GM12878 (cell line): ENCODE data around the gene AP1M2. TPM values are rescaled to one million over a fixed set of nuclear protein-coding genes. Genes with fewer than 3 reads are reported as not detected.
A peak's percentile ranks its signal among the peaks of the same experiment; 100 is the strongest.

Source experiments
- ATF7 ChIP-seq: fragments of 450-650 bp; IDR thresholded peaks from 2 replicates; pipeline ENCODE4 v1.6.1; 2016; ENCODE audit warnings: low read depth, mild to moderate bottlenecking
- CBFB ChIP-seq: IDR thresholded peaks from 2 replicates; pipeline ENCODE4 v1.6.1; 2016; ENCODE audit warnings: antibody characterized with exemption, low read depth
- CBX3 ChIP-seq: fragments of 200-600 bp; sonication (generic); IDR thresholded peaks from 2 replicates; pipeline ENCODE4 v1.6.1; 2016; ENCODE audit warnings: low read depth, borderline replicate concordance
- FOXK2 ChIP-seq: fragments of 450-650 bp; IDR thresholded peaks from 2 replicates; pipeline ENCODE4 v1.6.1; 2017; ENCODE audit warnings: mild to moderate bottlenecking, moderate library complexity
- GATAD2B ChIP-seq: fragments of 450-650 bp; conservative IDR thresholded peaks from 2 replicates; pipeline ENCODE4 v1.6.1; 2017; ENCODE audit warnings: low read depth, mild to moderate bottlenecking, moderate library complexity
- MTA2 ChIP-seq: fragments of 450-650 bp; IDR thresholded peaks from 2 replicates; pipeline ENCODE4 v1.6.1; 2016; ENCODE audit warnings: low read depth, mild to moderate bottlenecking, moderate library complexity
- MTA3 ChIP-seq: IDR thresholded peaks from 2 replicates; pipeline ENCODE4 v1.6.1; 2012; ENCODE audit warnings: low read length, inconsistent platforms, borderline replicate concordance
- RBBP5 ChIP-seq: fragments of 200-600 bp; sonication (generic); conservative IDR thresholded peaks from 2 replicates; pipeline ENCODE4 v1.6.1; 2016
- RFX5 ChIP-seq: IDR thresholded peaks from 2 replicates; pipeline ENCODE4 v1.6.1; 2011; ENCODE audit warnings: low read depth, low read length, improper control_type of control experiment
- SIN3A ChIP-seq: IDR thresholded peaks from 2 replicates; pipeline ENCODE4 v1.6.1; 2012; ENCODE audit warnings: low read depth, low read length, improper control_type of control experiment
- SRF ChIP-seq, 2 experiments: IDR thresholded peaks; 2 replicates each; pipeline ENCODE4 v1.6.1; 2011; ENCODE audit warnings: low read depth in 2 of 2, low read length in 2 of 2, mild to moderate bottlenecking in 1 of 2, moderate library complexity in 1 of 2
- TBL1XR1 ChIP-seq: IDR thresholded peaks from 2 replicates; pipeline ENCODE4 v1.6.1; 2012; ENCODE audit warnings: low read depth, low read length, improper control_type of control experiment
- ZNF384 ChIP-seq: IDR thresholded peaks from 2 replicates; pipeline ENCODE4 v1.6.1; 2012; ENCODE audit warnings: low read depth, mild to moderate bottlenecking, low read length, improper control_type of control experiment, borderline replicate concordance
- polyA plus RNA-seq, 11 experiments: library from polyadenylated mRNA; depleted of rRNA in 4 of 11; unstranded in 6 of 11; stranded (reverse) in 5 of 11; fragments of >200 nt; fragmentation: Nextera tagmentation in 4 of 11; fragmentation: Illumina TruSeq in 1 of 11; extraction: Ambion mirVana in 4 of 11; extraction: Trizol in 1 of 11; gene quantifications; 1 replicate in 1 of 11; 2 replicates in 10 of 11; pipeline versions ENCODE4 v1.2.1 to v1.2.3, GENCODE V29; 2011 to 2016; ENCODE audit warnings: inconsistent platforms in 2 of 11, missing spikeins in 2 of 11, low read depth in 1 of 11
- total RNA-seq, 4 experiments: library from RNA; depleted of rRNA in 3 of 4; stranded (reverse); fragments of >200 nt in 3 of 4; fragmentation: Illumina TruSeq in 1 of 4; extraction: Trizol in 1 of 4; gene quantifications; 2 replicates each; pipeline versions ENCODE4 v1.2.1 to v1.2.3, GENCODE V29; 2013 to 2021
- TF ChIP-seq, protein P1 (sequence below): IDR thresholded peaks from 2 replicates; pipeline ENCODE4 v1.6.1; 2012; ENCODE audit warnings: improper control_type of control experiment, low read depth, low read length; ENCODE audit not compliant: insufficient replicate concordance
- TF ChIP-seq, protein P2 (sequence below): fragments of 450-650 bp; IDR thresholded peaks from 2 replicates; pipeline ENCODE4 v1.6.1; 2017; ENCODE audit warnings: mild to moderate bottlenecking, moderate library complexity
- TF ChIP-seq, protein P3 (sequence below): fragments of 450-650 bp; formaldehyde crosslinking; IDR thresholded peaks from 2 replicates; pipeline ENCODE4 v1.5.0; 2022; ENCODE audit warnings: mild to moderate bottlenecking, missing genetic modification characterization
- TF ChIP-seq, protein P4 (sequence below): fragments of 150-350 bp; IDR thresholded peaks from 2 replicates; pipeline ENCODE4 v1.6.1; 2014; ENCODE audit warnings: mild to moderate bottlenecking, low read depth, low read length

Gene AP1M2
- total and polyA plus RNA-seq, 10 of the 15 experiments (the other 5 are each of a cell fraction or from before 2014, with no cell fraction given), result 0.72 TPM; not detected in 9

DNA sequence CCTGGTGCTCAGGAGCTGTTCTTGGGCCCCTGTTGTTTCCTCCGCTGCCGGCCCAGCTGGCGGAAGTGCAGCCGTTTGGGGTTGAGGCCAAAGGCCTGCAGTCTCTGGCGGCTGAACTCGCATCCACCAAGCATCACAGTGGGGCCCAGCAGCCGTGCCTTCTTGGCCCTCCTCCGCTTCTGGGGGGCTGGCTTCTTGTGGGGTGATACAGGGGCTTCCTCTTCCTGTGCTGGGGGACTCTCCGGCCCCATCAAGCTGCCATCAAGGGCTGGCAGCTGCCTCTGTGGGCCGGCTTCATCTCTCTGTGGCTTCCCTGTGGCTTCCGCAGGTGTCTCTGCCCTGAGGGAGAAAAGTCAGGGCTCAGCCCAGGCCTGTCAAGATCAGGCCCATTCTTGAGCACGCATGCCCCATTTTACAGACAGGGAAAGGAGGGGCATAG is 33.1 kb downstream of the AP1M2 start (continued):
- TF ChIP-seq GATAD2B, result 0 out of 2 replicates have a peak, but pooled peaks have one; percentile 37
- TF ChIP-seq ATF7, result no peak
- TF ChIP-seq RBBP5, result no peak
- TF ChIP-seq ZNF384, result no peak
- no peak for TF ChIP-seq MTA2
- TF ChIP-seq, protein P1, sequence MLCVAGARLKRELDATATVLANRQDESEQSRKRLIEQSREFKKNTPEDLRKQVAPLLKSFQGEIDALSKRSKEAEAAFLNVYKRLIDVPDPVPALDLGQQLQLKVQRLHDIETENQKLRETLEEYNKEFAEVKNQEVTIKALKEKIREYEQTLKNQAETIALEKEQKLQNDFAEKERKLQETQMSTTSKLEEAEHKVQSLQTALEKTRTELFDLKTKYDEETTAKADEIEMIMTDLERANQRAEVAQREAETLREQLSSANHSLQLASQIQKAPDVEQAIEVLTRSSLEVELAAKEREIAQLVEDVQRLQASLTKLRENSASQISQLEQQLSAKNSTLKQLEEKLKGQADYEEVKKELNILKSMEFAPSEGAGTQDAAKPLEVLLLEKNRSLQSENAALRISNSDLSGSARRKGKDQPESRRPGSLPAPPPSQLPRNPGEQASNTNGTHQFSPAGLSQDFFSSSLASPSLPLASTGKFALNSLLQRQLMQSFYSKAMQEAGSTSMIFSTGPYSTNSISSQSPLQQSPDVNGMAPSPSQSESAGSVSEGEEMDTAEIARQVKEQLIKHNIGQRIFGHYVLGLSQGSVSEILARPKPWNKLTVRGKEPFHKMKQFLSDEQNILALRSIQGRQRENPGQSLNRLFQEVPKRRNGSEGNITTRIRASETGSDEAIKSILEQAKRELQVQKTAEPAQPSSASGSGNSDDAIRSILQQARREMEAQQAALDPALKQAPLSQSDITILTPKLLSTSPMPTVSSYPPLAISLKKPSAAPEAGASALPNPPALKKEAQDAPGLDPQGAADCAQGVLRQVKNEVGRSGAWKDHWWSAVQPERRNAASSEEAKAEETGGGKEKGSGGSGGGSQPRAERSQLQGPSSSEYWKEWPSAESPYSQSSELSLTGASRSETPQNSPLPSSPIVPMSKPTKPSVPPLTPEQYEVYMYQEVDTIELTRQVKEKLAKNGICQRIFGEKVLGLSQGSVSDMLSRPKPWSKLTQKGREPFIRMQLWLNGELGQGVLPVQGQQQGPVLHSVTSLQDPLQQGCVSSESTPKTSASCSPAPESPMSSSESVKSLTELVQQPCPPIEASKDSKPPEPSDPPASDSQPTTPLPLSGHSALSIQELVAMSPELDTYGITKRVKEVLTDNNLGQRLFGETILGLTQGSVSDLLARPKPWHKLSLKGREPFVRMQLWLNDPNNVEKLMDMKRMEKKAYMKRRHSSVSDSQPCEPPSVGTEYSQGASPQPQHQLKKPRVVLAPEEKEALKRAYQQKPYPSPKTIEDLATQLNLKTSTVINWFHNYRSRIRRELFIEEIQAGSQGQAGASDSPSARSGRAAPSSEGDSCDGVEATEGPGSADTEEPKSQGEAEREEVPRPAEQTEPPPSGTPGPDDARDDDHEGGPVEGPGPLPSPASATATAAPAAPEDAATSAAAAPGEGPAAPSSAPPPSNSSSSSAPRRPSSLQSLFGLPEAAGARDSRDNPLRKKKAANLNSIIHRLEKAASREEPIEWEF, result no peak
- TF ChIP-seq SIN3A, result 0 out of 2 replicates have a peak, but pooled peaks have one; percentile 33
- TF ChIP-seq RFX5, result no peak
- TF ChIP-seq MTA3, result no peak
- TF ChIP-seq TBL1XR1, result no peak
- TF ChIP-seq, protein P2, sequence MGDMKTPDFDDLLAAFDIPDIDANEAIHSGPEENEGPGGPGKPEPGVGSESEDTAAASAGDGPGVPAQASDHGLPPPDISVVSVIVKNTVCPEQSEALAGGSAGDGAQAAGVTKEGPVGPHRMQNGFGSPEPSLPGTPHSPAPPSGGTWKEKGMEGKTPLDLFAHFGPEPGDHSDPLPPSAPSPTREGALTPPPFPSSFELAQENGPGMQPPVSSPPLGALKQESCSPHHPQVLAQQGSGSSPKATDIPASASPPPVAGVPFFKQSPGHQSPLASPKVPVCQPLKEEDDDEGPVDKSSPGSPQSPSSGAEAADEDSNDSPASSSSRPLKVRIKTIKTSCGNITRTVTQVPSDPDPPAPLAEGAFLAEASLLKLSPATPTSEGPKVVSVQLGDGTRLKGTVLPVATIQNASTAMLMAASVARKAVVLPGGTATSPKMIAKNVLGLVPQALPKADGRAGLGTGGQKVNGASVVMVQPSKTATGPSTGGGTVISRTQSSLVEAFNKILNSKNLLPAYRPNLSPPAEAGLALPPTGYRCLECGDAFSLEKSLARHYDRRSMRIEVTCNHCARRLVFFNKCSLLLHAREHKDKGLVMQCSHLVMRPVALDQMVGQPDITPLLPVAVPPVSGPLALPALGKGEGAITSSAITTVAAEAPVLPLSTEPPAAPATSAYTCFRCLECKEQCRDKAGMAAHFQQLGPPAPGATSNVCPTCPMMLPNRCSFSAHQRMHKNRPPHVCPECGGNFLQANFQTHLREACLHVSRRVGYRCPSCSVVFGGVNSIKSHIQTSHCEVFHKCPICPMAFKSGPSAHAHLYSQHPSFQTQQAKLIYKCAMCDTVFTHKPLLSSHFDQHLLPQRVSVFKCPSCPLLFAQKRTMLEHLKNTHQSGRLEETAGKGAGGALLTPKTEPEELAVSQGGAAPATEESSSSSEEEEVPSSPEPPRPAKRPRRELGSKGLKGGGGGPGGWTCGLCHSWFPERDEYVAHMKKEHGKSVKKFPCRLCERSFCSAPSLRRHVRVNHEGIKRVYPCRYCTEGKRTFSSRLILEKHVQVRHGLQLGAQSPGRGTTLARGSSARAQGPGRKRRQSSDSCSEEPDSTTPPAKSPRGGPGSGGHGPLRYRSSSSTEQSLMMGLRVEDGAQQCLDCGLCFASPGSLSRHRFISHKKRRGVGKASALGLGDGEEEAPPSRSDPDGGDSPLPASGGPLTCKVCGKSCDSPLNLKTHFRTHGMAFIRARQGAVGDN, result no peak
- no peak for TF ChIP-seq SRF (IDR thresholded peaks at IDR 0.05; ENCODE audit: low read depth in 2 of 2, low read length in 2 of 2)
- no peak for TF ChIP-seq FOXK2
- no peak for TF ChIP-seq CBX3
- no peak for TF ChIP-seq CBFB
- TF ChIP-seq, protein P3, sequence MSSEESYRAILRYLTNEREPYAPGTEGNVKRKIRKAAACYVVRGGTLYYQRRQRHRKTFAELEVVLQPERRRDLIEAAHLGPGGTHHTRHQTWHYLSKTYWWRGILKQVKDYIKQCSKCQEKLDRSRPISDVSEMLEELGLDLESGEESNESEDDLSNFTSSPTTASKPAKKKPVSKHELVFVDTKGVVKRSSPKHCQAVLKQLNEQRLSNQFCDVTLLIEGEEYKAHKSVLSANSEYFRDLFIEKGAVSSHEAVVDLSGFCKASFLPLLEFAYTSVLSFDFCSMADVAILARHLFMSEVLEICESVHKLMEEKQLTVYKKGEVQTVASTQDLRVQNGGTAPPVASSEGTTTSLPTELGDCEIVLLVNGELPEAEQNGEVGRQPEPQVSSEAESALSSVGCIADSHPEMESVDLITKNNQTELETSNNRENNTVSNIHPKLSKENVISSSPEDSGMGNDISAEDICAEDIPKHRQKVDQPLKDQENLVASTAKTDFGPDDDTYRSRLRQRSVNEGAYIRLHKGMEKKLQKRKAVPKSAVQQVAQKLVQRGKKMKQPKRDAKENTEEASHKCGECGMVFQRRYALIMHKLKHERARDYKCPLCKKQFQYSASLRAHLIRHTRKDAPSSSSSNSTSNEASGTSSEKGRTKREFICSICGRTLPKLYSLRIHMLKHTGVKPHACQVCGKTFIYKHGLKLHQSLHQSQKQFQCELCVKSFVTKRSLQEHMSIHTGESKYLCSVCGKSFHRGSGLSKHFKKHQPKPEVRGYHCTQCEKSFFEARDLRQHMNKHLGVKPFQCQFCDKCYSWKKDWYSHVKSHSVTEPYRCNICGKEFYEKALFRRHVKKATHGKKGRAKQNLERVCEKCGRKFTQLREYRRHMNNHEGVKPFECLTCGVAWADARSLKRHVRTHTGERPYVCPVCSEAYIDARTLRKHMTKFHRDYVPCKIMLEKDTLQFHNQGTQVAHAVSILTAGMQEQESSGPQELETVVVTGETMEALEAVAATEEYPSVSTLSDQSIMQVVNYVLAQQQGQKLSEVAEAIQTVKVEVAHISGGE (CRISPR knock-in tag), result no peak
- TF ChIP-seq, protein P4, sequence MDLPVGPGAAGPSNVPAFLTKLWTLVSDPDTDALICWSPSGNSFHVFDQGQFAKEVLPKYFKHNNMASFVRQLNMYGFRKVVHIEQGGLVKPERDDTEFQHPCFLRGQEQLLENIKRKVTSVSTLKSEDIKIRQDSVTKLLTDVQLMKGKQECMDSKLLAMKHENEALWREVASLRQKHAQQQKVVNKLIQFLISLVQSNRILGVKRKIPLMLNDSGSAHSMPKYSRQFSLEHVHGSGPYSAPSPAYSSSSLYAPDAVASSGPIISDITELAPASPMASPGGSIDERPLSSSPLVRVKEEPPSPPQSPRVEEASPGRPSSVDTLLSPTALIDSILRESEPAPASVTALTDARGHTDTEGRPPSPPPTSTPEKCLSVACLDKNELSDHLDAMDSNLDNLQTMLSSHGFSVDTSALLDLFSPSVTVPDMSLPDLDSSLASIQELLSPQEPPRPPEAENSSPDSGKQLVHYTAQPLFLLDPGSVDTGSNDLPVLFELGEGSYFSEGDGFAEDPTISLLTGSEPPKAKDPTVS, result no peak
